GM12878 (cell line): Measurements from ENCODE around the gene SLC4A5. TPM values are rescaled to one million over a fixed set of nuclear protein-coding genes. Genes with fewer than 3 reads are reported as not detected.

ENCODE experiments used
- ATAC-seq: fragments of 200-7000 bp; cut with Tn5 transposase; 3 replicates; pipeline ENCODE4 v1.9.1; 2020; ENCODE audit warnings: mild to moderate bottlenecking, moderate library complexity
- BruUV-seq: library from RNA; stranded (reverse); fragments of 400-500 nt; replicated peaks from 2 replicates; lab custom pipeline; 2021; lab: Mats Ljungman, UMichigan
- CTCF ChIA-PET: fragments of 300-600 bp; sonication (Branson Sonifier 250); formaldehyde crosslinking; extraction: SDS; loops from one replicate; lab custom pipeline; 2021; ENCODE audit warnings: inconsistent platforms; lab: Yijun Ruan, JAX
- POLR2A ChIA-PET: fragments of 350-600 bp; formaldehyde crosslinking; extraction: SDS; loops from one replicate; lab custom pipeline; 2021; ENCODE audit warnings: inconsistent platforms; lab: Charles Lee
- RAD21 ChIA-PET: fragments of 300-600 bp; sonication (Branson Sonifier 250); formaldehyde crosslinking; loops from one replicate; lab custom pipeline; 2023; ENCODE audit warnings: antibody characterized with exemption; ENCODE audit not compliant: unreplicated experiment; lab: Charles Lee
- SMC1A ChIA-PET: fragments of 300-600 bp; sonication (Branson Sonifier 250); formaldehyde crosslinking; loops from one replicate; lab custom pipeline; 2023; ENCODE audit not compliant: unreplicated experiment, uncharacterized antibody; lab: Charles Lee
- DNase-seq: peaks from one replicate; pipeline ENCODE4 v3.0.0-alpha.2; 2011; ENCODE audit warnings: low read depth, low spot score
- FAIRE-seq: peaks from 3 replicates; lab custom pipeline; 2011; peaks lifted over from hg19 to GRCh38; lab: Jason Lieb, UNC
- H2AFZ ChIP-seq: 2 replicates; pipeline ENCODE4 v1.6.0; 2011; ENCODE audit warnings: low read depth, low read length, control low read depth; ENCODE audit not compliant: control insufficient read depth
- H3K27ac ChIP-seq: 2 replicates; pipeline ENCODE4 v1.5.1; 2011; ENCODE audit warnings: control low read depth; ENCODE audit not compliant: control insufficient read depth, insufficient read depth
- H3K27me3 ChIP-seq, 2 experiments: replicated peaks in 1 of 2; 2 replicates each; pipeline versions ENCODE4 v1.6.0 to v1.6.1; 2011; ENCODE audit warnings: low read length in 1 of 2; ENCODE audit not compliant: control insufficient read depth in 2 of 2, insufficient read depth in 2 of 2
- H3K36me3 ChIP-seq, 2 experiments: 2 replicates each; pipeline ENCODE4 v1.5.1; 2011; ENCODE audit warnings: low read length in 1 of 2; ENCODE audit not compliant: control insufficient read depth in 2 of 2, insufficient read depth in 2 of 2
- H3K4me1 ChIP-seq: 2 replicates; pipeline ENCODE4 v1.6.1; 2011; ENCODE audit warnings: mild to moderate bottlenecking, low read length, moderate library complexity, mixed read lengths; ENCODE audit not compliant: control insufficient read depth, insufficient read depth
- H3K4me2 ChIP-seq: 2 replicates; pipeline ENCODE4 v1.6.0; 2011; ENCODE audit warnings: control low read depth; ENCODE audit not compliant: control insufficient read depth, insufficient read depth
- H3K4me3 ChIP-seq: fragments of 200-600 bp; sonication (generic); 2 replicates; pipeline ENCODE4 v1.5.1; 2016
- H3K79me2 ChIP-seq: 2 replicates; pipeline ENCODE4 v1.6.0; 2011; ENCODE audit warnings: low read length; ENCODE audit not compliant: control insufficient read depth, insufficient read depth
- H3K9ac ChIP-seq: 2 replicates; pipeline ENCODE4 v1.8.0; 2011; ENCODE audit warnings: low read length, control low read depth, mixed read lengths; ENCODE audit not compliant: control insufficient read depth, insufficient read depth
- H3K9me3 ChIP-seq: replicated peaks from 3 replicates; pipeline ENCODE4 v1.5.1; 2011; ENCODE audit warnings: mild to moderate bottlenecking, low read length; ENCODE audit not compliant: control insufficient read depth, insufficient read depth
- H4K20me1 ChIP-seq: 2 replicates; pipeline ENCODE4 v1.6.0; 2011; ENCODE audit not compliant: control insufficient read depth, insufficient read depth
- EED ChIP-seq: sonication (generic); IDR thresholded peaks from 2 replicates; pipeline ENCODE4 v1.6.1; 2016; ENCODE audit warnings: antibody characterized with exemption, low read depth
- EGR1 ChIP-seq, 2 experiments: IDR thresholded peaks; 1 replicate in 1 of 2; 2 replicates in 1 of 2; pipeline ENCODE4 v1.6.1; 2011 to 2012; ENCODE audit warnings: low read depth in 2 of 2, low read length in 2 of 2, borderline replicate concordance in 1 of 2, mild to moderate bottlenecking in 1 of 2, moderate library complexity in 1 of 2
- ESRRA ChIP-seq: IDR thresholded peaks from 2 replicates; pipeline ENCODE4 v1.6.1; 2012; ENCODE audit warnings: mild to moderate bottlenecking, low read length, improper control_type of control experiment
- IKZF1 ChIP-seq: fragments of 450-650 bp; conservative IDR thresholded peaks from 2 replicates; pipeline ENCODE4 v1.6.1; 2017; ENCODE audit warnings: antibody characterized with exemption, mild to moderate bottlenecking
- IRF4 ChIP-seq: IDR thresholded peaks from 2 replicates; pipeline ENCODE4 v1.6.1; 2011; ENCODE audit warnings: low read depth, low read length
- MXI1 ChIP-seq: fragments of 150-350 bp; IDR thresholded peaks from 2 replicates; pipeline ENCODE4 v1.6.1; 2011; ENCODE audit warnings: low read depth, mild to moderate bottlenecking, inconsistent platforms, low read length, improper control_type of control experiment
- NBN ChIP-seq: fragments of 450-650 bp; IDR thresholded peaks from 2 replicates; pipeline ENCODE4 v1.6.1; 2016
- SIN3A ChIP-seq: IDR thresholded peaks from 2 replicates; pipeline ENCODE4 v1.6.1; 2012; ENCODE audit warnings: low read depth, low read length, improper control_type of control experiment
- SIX5 ChIP-seq: IDR thresholded peaks from 2 replicates; pipeline ENCODE4 v1.6.1; 2011; ENCODE audit warnings: mild to moderate bottlenecking, low read depth, low read length, moderate library complexity; ENCODE audit not compliant: severe bottlenecking
- SMAD5 ChIP-seq: IDR thresholded peaks from 2 replicates; pipeline ENCODE4 v1.6.1; 2016; ENCODE audit warnings: antibody characterized with exemption, low read depth
- SREBF2 ChIP-seq: IDR thresholded peaks from 2 replicates; pipeline ENCODE4 v1.6.1; 2012; ENCODE audit warnings: mild to moderate bottlenecking, low read length
- SRF ChIP-seq, 2 experiments: IDR thresholded peaks; 2 replicates each; pipeline ENCODE4 v1.6.1; 2011; ENCODE audit warnings: low read depth in 2 of 2, low read length in 2 of 2, mild to moderate bottlenecking in 1 of 2, moderate library complexity in 1 of 2
- TAF1 ChIP-seq: IDR thresholded peaks from 2 replicates; pipeline ENCODE4 v1.6.1; 2011; ENCODE audit warnings: mild to moderate bottlenecking, low read depth, low read length, borderline replicate concordance
- ZNF274 ChIP-seq: IDR thresholded peaks from one replicate; pipeline ENCODE4 v1.8.0; 2011; ENCODE audit not compliant: insufficient read length, insufficient read depth
- in situ Hi-C: fragments of 300-500 bp; cut with MboI; formaldehyde crosslinking; loops from 9 replicates; pipeline ENCODE4 v1.14.3; 2018; ENCODE audit warnings: mixed read lengths
- intact Hi-C: fragments of 100-400 bp; cut with micrococcal nuclease; formaldehyde crosslinking; loops from one replicate; pipeline ENCODE4 v1.14.2; 2022; ENCODE audit not compliant: unreplicated experiment
- polyA plus RNA-seq, 11 experiments: library from polyadenylated mRNA; depleted of rRNA in 4 of 11; unstranded in 6 of 11; stranded (reverse) in 5 of 11; fragments of >200 nt; fragmentation: Nextera tagmentation in 4 of 11; fragmentation: Illumina TruSeq in 1 of 11; extraction: Ambion mirVana in 4 of 11; extraction: Trizol in 1 of 11; gene quantifications; 1 replicate in 1 of 11; 2 replicates in 10 of 11; pipeline versions ENCODE4 v1.2.1 to v1.2.3, GENCODE V29; 2011 to 2016; ENCODE audit warnings: inconsistent platforms in 2 of 11, missing spikeins in 2 of 11, low read depth in 1 of 11
- total RNA-seq, 4 experiments: library from RNA; depleted of rRNA in 3 of 4; stranded (reverse); fragments of >200 nt in 3 of 4; fragmentation: Illumina TruSeq in 1 of 4; extraction: Trizol in 1 of 4; gene quantifications; 2 replicates each; pipeline versions ENCODE4 v1.2.1 to v1.2.3, GENCODE V29; 2013 to 2021
- TF ChIP-seq, protein P1 (sequence below): fragments of 450-650 bp; IDR thresholded peaks from 2 replicates; pipeline ENCODE4 v1.6.1; 2018; ENCODE audit warnings: borderline replicate concordance, mild to moderate bottlenecking; ENCODE audit not compliant: partially characterized antibody

Gene SLC4A5
- total and polyA plus RNA-seq, 10 of the 15 experiments (the other 5 are each of a cell fraction or from before 2014, with no cell fraction given), result 0.15 to 4.7 (median 1.6) TPM

DNA sequence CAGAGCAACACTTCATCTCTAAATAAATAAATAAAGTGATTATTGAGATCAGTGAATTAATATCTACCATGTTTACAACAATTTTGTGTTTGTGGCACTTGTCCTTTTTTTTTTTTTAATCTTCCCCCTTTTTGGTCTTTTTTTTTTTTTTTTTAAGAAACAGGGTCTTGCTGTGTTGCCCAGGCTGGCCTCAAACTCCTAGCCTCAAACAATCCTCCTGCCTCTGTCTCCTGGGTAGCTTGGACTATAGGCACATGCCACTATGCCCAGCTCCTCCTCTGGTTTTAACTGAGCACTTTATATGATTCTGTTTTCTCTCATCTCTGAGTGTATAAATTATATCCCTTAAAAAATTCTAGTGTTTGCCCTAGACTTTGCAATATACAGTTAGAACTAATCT, 30.3 kb downstream of the SLC4A5 start:
- Histone ChIP-seq H3K79me2 (no peaks in the 10 kb centered on the region), H3K4me3 (no peak overlapping the region), H3K4me2 (no peak overlapping the region), H3K4me1 (no peaks in the 10 kb centered on the region), H3K9ac (no peak overlapping the region), H3K27ac (no peak overlapping the region), H3K9me3 (no peaks in the 10 kb centered on the region), H3K36me3 (no peaks in the 10 kb centered on the region), H3K27me3 (no peaks in the 10 kb centered on the region), H4K20me1 (no peaks in the 10 kb centered on the region), H2AFZ (no peak overlapping the region)
- DNase-seq, result no peak
- in situ Hi-C loops, result no loop called here
- no peak for ATAC-seq
- intact Hi-C loops, result no loop called here
- RAD21 ChIA-PET, result no interaction called here
- SMC1A ChIA-PET, result interaction anchor here (0.6 to 1.2 kb wide), 3 partner anchors 9 to 15 kb away, joined by 3 read pairs; no protein-coding TSS in a partner anchor
- no peak for FAIRE-seq
- TF ChIP-seq IKZF1 (no peak), SIX5 (no peak), IRF4 (no peak), NBN (no peak), TAF1 (no peak), ZNF274 (no peak), SRF (IDR thresholded peaks at IDR 0.05; ENCODE audit: low read depth in 2 of 2, low read length in 2 of 2) (no peak), ESRRA (no peak), SMAD5 (no peak), MXI1 (no peak), SIN3A (no peak), EED (no peak), EGR1 (IDR thresholded peaks at IDR 0.05; ENCODE audit: borderline replicate concordance in 1 of 2, low read depth in 2 of 2, low read length in 2 of 2) (no peak), SREBF2 (no peak)
- TF ChIP-seq, protein P1, sequence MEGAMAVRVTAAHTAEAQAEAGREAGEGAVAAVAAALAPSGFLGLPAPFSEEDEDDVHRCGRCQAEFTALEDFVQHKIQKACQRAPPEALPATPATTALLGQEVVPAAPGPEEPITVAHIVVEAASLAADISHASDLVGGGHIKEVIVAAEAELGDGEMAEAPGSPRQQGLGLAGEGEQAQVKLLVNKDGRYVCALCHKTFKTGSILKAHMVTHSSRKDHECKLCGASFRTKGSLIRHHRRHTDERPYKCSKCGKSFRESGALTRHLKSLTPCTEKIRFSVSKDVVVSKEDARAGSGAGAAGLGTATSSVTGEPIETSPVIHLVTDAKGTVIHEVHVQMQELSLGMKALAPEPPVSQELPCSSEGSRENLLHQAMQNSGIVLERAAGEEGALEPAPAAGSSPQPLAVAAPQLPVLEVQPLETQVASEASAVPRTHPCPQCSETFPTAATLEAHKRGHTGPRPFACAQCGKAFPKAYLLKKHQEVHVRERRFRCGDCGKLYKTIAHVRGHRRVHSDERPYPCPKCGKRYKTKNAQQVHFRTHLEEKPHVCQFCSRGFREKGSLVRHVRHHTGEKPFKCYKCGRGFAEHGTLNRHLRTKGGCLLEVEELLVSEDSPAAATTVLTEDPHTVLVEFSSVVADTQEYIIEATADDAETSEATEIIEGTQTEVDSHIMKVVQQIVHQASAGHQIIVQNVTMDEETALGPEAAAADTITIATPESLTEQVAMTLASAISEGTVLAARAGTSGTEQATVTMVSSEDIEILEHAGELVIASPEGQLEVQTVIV, result no peak
- CTCF ChIA-PET, result interaction anchor here (0.7 to 4.2 kb wide), 3 partner anchors 10 to 63 kb away, joined by 3 to 33 read pairs (median 3); no protein-coding TSS in a partner anchor
- BruUV-seq, result no TSS peak
- POLR2A ChIA-PET, result interaction anchor here (0.7 to 1.2 kb wide), 2 partner anchors 20 to 28 kb away, joined by 3 to 4 read pairs; no protein-coding TSS in a partner anchor
